ENCODE data around the gene CDC14B.

DNA sequence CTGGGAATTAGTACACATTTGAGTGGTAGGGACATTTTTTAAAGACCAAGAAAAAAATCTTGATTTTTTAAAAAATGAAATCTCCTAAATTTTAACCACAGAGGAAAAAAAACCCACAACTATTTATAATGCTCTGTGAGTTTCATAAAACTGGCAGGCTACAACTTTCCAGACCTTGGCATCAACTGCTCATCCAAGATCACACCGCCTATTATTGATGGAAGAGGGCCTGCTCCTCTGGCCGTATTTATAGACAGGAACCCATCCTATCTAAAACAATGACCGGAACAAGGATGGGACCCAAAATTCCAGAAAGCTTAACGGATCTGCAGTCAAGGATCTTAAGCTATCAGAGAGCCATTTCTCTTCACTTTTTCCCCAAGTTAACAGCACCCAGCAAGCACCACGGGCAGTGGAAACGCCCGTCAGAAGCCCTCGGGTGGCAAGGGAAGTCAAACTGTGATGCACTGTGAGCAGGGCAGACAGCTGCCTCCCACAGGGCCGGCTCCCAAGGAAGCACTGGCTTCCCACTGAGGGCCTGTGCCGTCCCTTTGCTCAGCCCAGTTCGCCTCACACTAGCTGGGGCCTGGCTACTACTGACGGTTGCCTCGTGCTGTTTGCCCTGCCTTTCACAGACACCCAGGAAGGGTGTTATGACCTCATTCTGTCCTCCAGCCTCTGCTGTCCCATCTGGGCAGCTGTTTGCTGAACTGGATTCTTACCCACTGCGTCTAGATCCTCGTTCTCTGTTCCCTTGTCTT is 62.8 kb downstream of the CDC14B start:
- TF ChIP-seq, protein P1, sequence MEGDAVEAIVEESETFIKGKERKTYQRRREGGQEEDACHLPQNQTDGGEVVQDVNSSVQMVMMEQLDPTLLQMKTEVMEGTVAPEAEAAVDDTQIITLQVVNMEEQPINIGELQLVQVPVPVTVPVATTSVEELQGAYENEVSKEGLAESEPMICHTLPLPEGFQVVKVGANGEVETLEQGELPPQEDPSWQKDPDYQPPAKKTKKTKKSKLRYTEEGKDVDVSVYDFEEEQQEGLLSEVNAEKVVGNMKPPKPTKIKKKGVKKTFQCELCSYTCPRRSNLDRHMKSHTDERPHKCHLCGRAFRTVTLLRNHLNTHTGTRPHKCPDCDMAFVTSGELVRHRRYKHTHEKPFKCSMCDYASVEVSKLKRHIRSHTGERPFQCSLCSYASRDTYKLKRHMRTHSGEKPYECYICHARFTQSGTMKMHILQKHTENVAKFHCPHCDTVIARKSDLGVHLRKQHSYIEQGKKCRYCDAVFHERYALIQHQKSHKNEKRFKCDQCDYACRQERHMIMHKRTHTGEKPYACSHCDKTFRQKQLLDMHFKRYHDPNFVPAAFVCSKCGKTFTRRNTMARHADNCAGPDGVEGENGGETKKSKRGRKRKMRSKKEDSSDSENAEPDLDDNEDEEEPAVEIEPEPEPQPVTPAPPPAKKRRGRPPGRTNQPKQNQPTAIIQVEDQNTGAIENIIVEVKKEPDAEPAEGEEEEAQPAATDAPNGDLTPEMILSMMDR (conservative IDR thresholded peaks at IDR 0.05; ENCODE audit: low read length), result no peak
- no peak for TF ChIP-seq EZH2phosphoT487 (IDR thresholded peaks at IDR 0.05; ENCODE audit: borderline replicate concordance)

Measured in Loucy (cell line).